ENCODE data around the gene ZNF750. TPM values are rescaled to one million over a fixed set of nuclear protein-coding genes. Genes with fewer than 3 reads are reported as not detected.

The ZNF750 gene
- total RNA-seq, 2 experiments from 2014 or later: not detected

GRCh38 chr17:82879241-82879640 lies 39.4 kb upstream of the ZNF750 start:
- H3K36me3 Mint-ChIP-seq: peaks cover 25% of the 10 kb centered on the region
- peaks cover 50% of the 10 kb centered on the region for H3K4me1 Mint-ChIP-seq
- no peak for DNase-seq
- H3K27me3 Mint-ChIP-seq: no peaks in the 10 kb centered on the region
- no peak overlapping the region for H3K4me3 Mint-ChIP-seq
- no peak for ATAC-seq (ENCODE audit: low read depth)
- H3K27ac Mint-ChIP-seq: no peak overlapping the region
- no peaks in the 10 kb centered on the region for H3K9me3 Mint-ChIP-seq
- POLR2A ChIA-PET: interaction anchor here (0.5 to 2.1 kb wide), 3 partner anchors 16 to 99 kb away, joined by 4 to 7 read pairs (median 6); no protein-coding TSS in a partner anchor

- H3K27me3 Mint-ChIP-seq: no peaks in the 10 kb centered on the region
- DNase-seq (no peak), ATAC-seq (ENCODE audit: low read depth) (no peak)
- POLR2A ChIA-PET: interaction anchor here (0.5 to 2.1 kb wide), 4 partner anchors 15 to 98 kb away, joined by 3 to 7 read pairs (median 5); no protein-coding TSS in a partner anchor
- peak overlapping the region; percentile 28 for H3K4me3 Mint-ChIP-seq
- H3K4me1 Mint-ChIP-seq: peaks cover 42% of the 10 kb centered on the region
- peaks cover 19% of the 10 kb centered on the region for H3K36me3 Mint-ChIP-seq
- no peaks in the 10 kb centered on the region for H3K9me3 Mint-ChIP-seq
- peak overlapping the region; percentile 15 for H3K27ac Mint-ChIP-seq
Measured at GRCh38 chr17:82878527-82878926, 38.7 kb upstream of the ZNF750 start.

- POLR2A ChIA-PET: interaction anchor here (2.1 kb wide), 1 partner anchor 18 kb away, joined by 7 read pairs; no protein-coding TSS in a partner anchor
- Mint-ChIP-seq H3K36me3 (peaks cover 17% of the 10 kb centered on the region), H3K4me1 (peaks cover 30% of the 10 kb centered on the region), H3K27me3 (no peaks in the 10 kb centered on the region), H3K9me3 (no peaks in the 10 kb centered on the region), H3K27ac (no peak overlapping the region), H3K4me3 (no peak overlapping the region)
- DNase-seq (no peak), ATAC-seq (ENCODE audit: low read depth) (no peak)
Measured at GRCh38 chr17:82876602-82877379, 37.0 kb upstream of the ZNF750 start.

DNA sequence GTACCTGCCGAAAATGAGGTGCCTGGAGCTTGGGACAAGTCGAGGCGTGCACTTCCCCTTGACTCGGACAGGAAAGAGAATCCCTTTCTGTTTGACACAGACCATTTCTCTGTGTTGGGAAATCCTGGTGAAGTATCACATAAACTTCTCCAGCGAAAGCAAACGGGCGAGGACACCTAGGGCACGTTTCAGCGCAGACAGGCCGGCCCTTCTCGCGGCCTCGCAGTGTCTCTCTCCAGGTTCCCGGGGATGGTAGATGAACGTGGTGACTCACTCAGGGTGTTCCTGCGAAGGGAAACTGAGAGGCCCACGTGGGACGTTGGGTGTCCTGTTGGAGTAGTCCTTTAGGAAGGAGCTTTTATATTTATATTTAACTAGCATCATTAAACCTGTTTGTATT lies 36.3 kb upstream of the ZNF750 start:
- H3K4me3 Mint-ChIP-seq: no peak overlapping the region
- POLR2A ChIA-PET: no interaction called here

DNA sequence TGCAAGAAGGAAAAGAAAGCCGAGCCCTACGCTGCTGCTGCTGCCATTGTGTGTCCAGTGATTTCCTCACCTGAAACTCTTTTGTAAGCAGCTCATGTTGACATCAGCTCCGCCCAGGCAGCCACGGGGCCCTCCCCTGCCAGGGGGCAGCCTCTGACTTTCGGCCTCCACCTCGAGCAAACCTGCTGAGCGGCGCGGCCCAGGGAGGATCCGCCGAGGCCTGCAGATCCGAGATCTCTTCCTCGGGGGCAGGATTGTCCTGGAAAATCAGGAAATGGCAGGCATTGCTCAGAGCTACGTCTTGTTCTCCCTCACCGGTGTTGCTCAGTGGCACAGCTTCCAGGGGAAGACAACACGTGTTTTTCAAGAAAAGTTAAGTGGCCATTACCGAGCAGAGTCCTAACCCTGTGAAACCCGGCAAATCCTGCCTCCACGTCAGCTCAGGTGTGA lies 35.6 kb upstream of the ZNF750 start:
- peaks cover 20% of the 10 kb centered on the region for H3K36me3 Mint-ChIP-seq
- H3K4me1 Mint-ChIP-seq: peaks cover 28% of the 10 kb centered on the region
- H3K4me3 Mint-ChIP-seq: no peak overlapping the region
- no peaks in the 10 kb centered on the region for H3K9me3 Mint-ChIP-seq
- no peak overlapping the region for H3K27ac Mint-ChIP-seq
- POLR2A ChIA-PET: no interaction called here
- DNase-seq (no peak), ATAC-seq (ENCODE audit: low read depth) (no peak)
- no peaks in the 10 kb centered on the region for H3K27me3 Mint-ChIP-seq

More for the DNA sequence above, 36.3 kb upstream of the ZNF750 start:
- Mint-ChIP-seq H3K27ac (no peak overlapping the region), H3K9me3 (no peaks in the 10 kb centered on the region), H3K27me3 (no peaks in the 10 kb centered on the region), H3K4me1 (peaks cover 27% of the 10 kb centered on the region), H3K36me3 (peaks cover 17% of the 10 kb centered on the region)
- DNase-seq (no peak), ATAC-seq (ENCODE audit: low read depth) (no peak)

- H3K9me3 Mint-ChIP-seq: no peaks in the 10 kb centered on the region
- peaks cover 12% of the 10 kb centered on the region for H3K36me3 Mint-ChIP-seq
- DNase-seq: no peak
- no peak for ATAC-seq (ENCODE audit: low read depth)
- POLR2A ChIA-PET: no interaction called here
- no peaks in the 10 kb centered on the region for H3K27me3 Mint-ChIP-seq
- H3K27ac Mint-ChIP-seq: peak overlapping the region; percentile 42
- H3K4me1 Mint-ChIP-seq: peaks cover 25% of the 10 kb centered on the region
- H3K4me3 Mint-ChIP-seq: no peak overlapping the region
Measured at GRCh38 chr17:82874011-82874835, 34.4 kb upstream of the ZNF750 start.

- no peaks in the 10 kb centered on the region for H3K27me3 Mint-ChIP-seq
- no peaks in the 10 kb centered on the region for H3K9me3 Mint-ChIP-seq
- ATAC-seq (ENCODE audit: low read depth): no peak
- no peak overlapping the region for H3K4me3 Mint-ChIP-seq
- H3K27ac Mint-ChIP-seq: no peak overlapping the region
- H3K4me1 Mint-ChIP-seq: peaks cover 21% of the 10 kb centered on the region
- no peak for DNase-seq
- POLR2A ChIA-PET: no interaction called here
- peaks cover 12% of the 10 kb centered on the region for H3K36me3 Mint-ChIP-seq
Measured at GRCh38 chr17:82873521-82873920, 33.7 kb upstream of the ZNF750 start.

- no peaks in the 10 kb centered on the region for H3K9me3 Mint-ChIP-seq
- POLR2A ChIA-PET: interaction anchor here (0.6 kb wide), 1 partner anchor 9 kb away, joined by 3 read pairs; no protein-coding TSS in a partner anchor
- H3K4me1 Mint-ChIP-seq: peaks cover 16% of the 10 kb centered on the region
- no peak overlapping the region for H3K27ac Mint-ChIP-seq
- ATAC-seq (ENCODE audit: low read depth) (no peak), DNase-seq (no peak)
- H3K4me3 Mint-ChIP-seq: no peak overlapping the region
- H3K27me3 Mint-ChIP-seq: no peaks in the 10 kb centered on the region
- H3K36me3 Mint-ChIP-seq: peaks cover 10% of the 10 kb centered on the region
Measured at GRCh38 chr17:82872591-82873520, 33.0 kb upstream of the ZNF750 start.

- peaks cover 12% of the 10 kb centered on the region for H3K4me1 Mint-ChIP-seq
- no peaks in the 10 kb centered on the region for H3K9me3 Mint-ChIP-seq
- POLR2A ChIA-PET: interaction anchor here (0.6 kb wide), 1 partner anchor 8 kb away, joined by 3 read pairs; no protein-coding TSS in a partner anchor
- H3K4me3 Mint-ChIP-seq: no peak overlapping the region
- DNase-seq: no peak
- no peak for ATAC-seq (ENCODE audit: low read depth)
- H3K27ac Mint-ChIP-seq: no peak overlapping the region
- no peaks in the 10 kb centered on the region for H3K27me3 Mint-ChIP-seq
- H3K36me3 Mint-ChIP-seq: peaks cover 10% of the 10 kb centered on the region
Measured at GRCh38 chr17:82871776-82872561, 32.1 kb upstream of the ZNF750 start.

DNA sequence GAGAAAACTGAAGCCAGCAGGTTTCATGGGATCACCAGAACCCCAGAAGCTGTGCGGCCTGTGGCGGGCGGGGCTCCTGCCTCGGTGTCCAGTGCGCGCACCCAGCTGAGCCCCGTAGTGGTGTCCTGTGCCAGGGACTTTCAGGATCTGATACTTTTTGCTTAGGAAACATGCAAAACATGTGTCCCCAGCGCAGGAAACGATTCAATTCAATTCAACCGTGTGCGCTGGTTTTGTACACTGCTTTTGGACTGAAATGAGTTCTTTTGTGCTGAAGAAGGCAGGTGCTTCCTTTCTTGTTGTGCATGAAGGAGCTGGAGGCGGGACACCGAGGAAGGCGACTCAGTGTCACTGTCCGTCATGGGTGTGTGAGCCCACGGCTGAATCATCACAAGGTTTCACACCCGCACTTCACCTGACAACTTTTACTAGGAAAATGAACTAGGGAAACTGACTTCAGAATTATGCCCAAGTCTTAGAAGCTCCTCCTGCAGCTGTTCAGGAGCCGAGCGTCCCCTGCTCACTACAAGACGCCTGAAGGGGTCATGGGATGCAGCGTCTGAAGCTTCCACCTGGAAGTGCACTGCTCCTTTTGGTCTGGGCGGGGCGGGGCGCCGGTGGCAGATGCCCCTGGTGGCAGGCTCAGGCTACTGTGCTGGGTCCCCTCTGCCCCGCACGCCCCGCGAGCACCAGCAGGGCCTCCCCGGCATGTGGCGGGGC lies 31.4 kb upstream of the ZNF750 start:
- no peaks in the 10 kb centered on the region for H3K9me3 Mint-ChIP-seq
- no peak for ATAC-seq (ENCODE audit: low read depth)
- no peaks in the 10 kb centered on the region for H3K27me3 Mint-ChIP-seq
- POLR2A ChIA-PET: no interaction called here
- no peak overlapping the region for H3K4me3 Mint-ChIP-seq
- peaks cover 13% of the 10 kb centered on the region for H3K4me1 Mint-ChIP-seq
- no peak for DNase-seq
- H3K36me3 Mint-ChIP-seq: peaks cover 10% of the 10 kb centered on the region
- H3K27ac Mint-ChIP-seq: no peak overlapping the region

DNA sequence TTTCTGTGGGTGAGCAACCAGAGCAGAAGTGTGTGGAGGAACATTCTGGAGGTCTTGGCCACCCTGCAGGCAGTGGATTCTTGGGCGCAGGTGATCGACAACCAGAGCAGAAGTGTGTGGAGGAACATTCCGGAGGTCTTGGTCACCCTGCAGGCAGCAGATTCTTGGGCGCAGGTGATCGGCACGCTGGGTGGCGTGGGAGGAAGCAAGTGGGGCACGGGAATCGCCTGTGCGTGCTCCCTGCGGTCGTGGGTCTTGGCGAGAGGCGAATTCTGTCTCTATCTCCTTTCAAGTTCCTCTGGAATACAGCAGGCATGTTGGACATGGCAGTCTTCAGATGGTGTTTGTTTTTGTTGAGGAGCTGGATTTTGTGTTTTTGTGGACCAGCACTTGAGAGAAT lies 30.7 kb upstream of the ZNF750 start:
- Mint-ChIP-seq H3K36me3 (peaks cover 10% of the 10 kb centered on the region), H3K9me3 (no peaks in the 10 kb centered on the region), H3K4me1 (peaks cover 16% of the 10 kb centered on the region), H3K27me3 (no peaks in the 10 kb centered on the region), H3K4me3 (no peak overlapping the region), H3K27ac (no peak overlapping the region)
- DNase-seq (no peak), ATAC-seq (ENCODE audit: low read depth) (no peak)
- POLR2A ChIA-PET: no interaction called here

GRCh38 chr17:82870091-82870491 lies 30.3 kb upstream of the ZNF750 start:
- ATAC-seq (ENCODE audit: low read depth): no peak
- H3K36me3 Mint-ChIP-seq: peaks cover 9% of the 10 kb centered on the region
- H3K4me3 Mint-ChIP-seq: no peak overlapping the region
- H3K27ac Mint-ChIP-seq: no peak overlapping the region
- no peaks in the 10 kb centered on the region for H3K27me3 Mint-ChIP-seq
- no peaks in the 10 kb centered on the region for H3K9me3 Mint-ChIP-seq
- H3K4me1 Mint-ChIP-seq: peaks cover 19% of the 10 kb centered on the region
- POLR2A ChIA-PET: no interaction called here
- no peak for DNase-seq

All from activated naive CD8-positive, alpha-beta T cell treated with anti-CD3 and anti-CD28 coated beads, Interleukin-2, amount 10 ng/mL, durations not matched to agents 7 days and 5 days (primary cell).